H1 (cell line): ENCODE measurements around the gene ZNF302.

Experiments used
- BRCA1 ChIP-seq: IDR thresholded peaks from 2 replicates; pipeline ENCODE4 v1.6.1; 2012; ENCODE audit warnings: low read depth, low read length, improper control_type of control experiment
- CREB1 ChIP-seq: IDR thresholded peaks from 2 replicates; pipeline ENCODE4 v1.6.1; 2012; ENCODE audit warnings: inconsistent platforms
- EGR1 ChIP-seq: IDR thresholded peaks from 2 replicates; pipeline ENCODE4 v1.6.1; 2011; ENCODE audit warnings: low read depth, low read length, borderline replicate concordance
- GABPA ChIP-seq: IDR thresholded peaks from 2 replicates; pipeline ENCODE4 v1.6.1; 2011; ENCODE audit warnings: mild to moderate bottlenecking, low read length, moderate library complexity, borderline replicate concordance; ENCODE audit not compliant: insufficient read depth
- HDAC6 ChIP-seq: IDR thresholded peaks from one replicate; pipeline ENCODE4 v1.7.1; 2012; ENCODE audit warnings: low read depth, mild to moderate bottlenecking, inconsistent platforms, low read length, moderate library complexity
- JUND ChIP-seq: IDR thresholded peaks from 2 replicates; pipeline ENCODE4 v1.6.1; 2011; ENCODE audit warnings: mild to moderate bottlenecking, improper control_type of control experiment, low read length
- KDM1A ChIP-seq: fragments of 200-600, 300-600 bp; sonication (generic); IDR thresholded peaks from 2 replicates; pipeline ENCODE4 v1.7.1; 2016; ENCODE audit warnings: mild to moderate bottlenecking, low read length, borderline replicate concordance
- MAFK ChIP-seq: IDR thresholded peaks from 2 replicates; pipeline ENCODE4 v1.6.1; 2012; ENCODE audit warnings: low read depth, mild to moderate bottlenecking, improper control_type of control experiment, low read length
- POLR2A ChIP-seq, 2 experiments: IDR thresholded peaks; 1 replicate in 1 of 2; 2 replicates in 1 of 2; pipeline ENCODE4 v1.6.1; 2011; ENCODE audit warnings: low read depth in 2 of 2, low read length in 2 of 2, mild to moderate bottlenecking in 2 of 2; ENCODE audit errors: control extremely low read depth in 1 of 2
- POLR2AphosphoS5 ChIP-seq: IDR thresholded peaks from 2 replicates; pipeline ENCODE4 v1.6.1; 2011; ENCODE audit warnings: low read depth, low read length
- TEAD4 ChIP-seq: IDR thresholded peaks from 2 replicates; pipeline ENCODE4 v1.6.1; 2012; ENCODE audit warnings: low read depth, low read length, inconsistent platforms, mixed read lengths
- YY1 ChIP-seq: IDR thresholded peaks from 2 replicates; pipeline ENCODE4 v1.6.1; 2011; ENCODE audit warnings: low read depth, mild to moderate bottlenecking, low read length
- TF ChIP-seq, protein P1 (sequence below), 3 experiments: IDR thresholded peaks; 1 replicate in 2 of 3; 2 replicates in 1 of 3; pipeline versions ENCODE4 v1.5.1 to v1.6.1; 2011; ENCODE audit warnings: low read length in 3 of 3, mild to moderate bottlenecking in 3 of 3, inconsistent platforms in 2 of 3, low read depth in 1 of 3, moderate library complexity in 1 of 3; ENCODE audit not compliant: insufficient read depth in 1 of 3; ENCODE audit errors: control extremely low read depth in 1 of 3

DNA sequence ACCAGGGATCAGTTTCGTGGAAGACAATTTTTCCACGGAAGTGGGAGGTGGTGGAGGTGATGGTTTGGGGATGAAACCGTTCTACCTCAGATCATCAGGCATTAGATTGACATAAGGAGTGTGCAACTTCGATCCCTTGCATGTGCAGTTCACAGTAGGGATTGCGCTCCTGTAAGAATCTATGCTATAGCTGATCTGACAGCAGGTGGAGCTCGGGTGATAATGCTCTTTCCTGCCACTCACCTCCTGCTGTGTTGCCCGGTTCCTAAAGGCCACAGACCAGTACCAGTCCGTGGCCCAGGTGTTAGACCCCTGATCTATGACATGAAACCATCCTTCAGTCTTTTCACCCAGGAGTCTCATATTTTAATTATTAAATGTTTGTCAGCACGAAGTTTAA, 4.0 kb downstream of the ZNF302 start:
- no peak for TF ChIP-seq POLR2A (IDR thresholded peaks at IDR 0.05; ENCODE audit: control extremely low read depth in 1 of 2, low read depth in 2 of 2, low read length in 2 of 2)
- no peak for TF ChIP-seq POLR2AphosphoS5
- TF ChIP-seq KDM1A = no peak
- TF ChIP-seq JUND = no peak
- no peak for TF ChIP-seq GABPA
- no peak for TF ChIP-seq EGR1
- no peak for TF ChIP-seq TEAD4
- no peak for TF ChIP-seq YY1
- TF ChIP-seq, protein P1, sequence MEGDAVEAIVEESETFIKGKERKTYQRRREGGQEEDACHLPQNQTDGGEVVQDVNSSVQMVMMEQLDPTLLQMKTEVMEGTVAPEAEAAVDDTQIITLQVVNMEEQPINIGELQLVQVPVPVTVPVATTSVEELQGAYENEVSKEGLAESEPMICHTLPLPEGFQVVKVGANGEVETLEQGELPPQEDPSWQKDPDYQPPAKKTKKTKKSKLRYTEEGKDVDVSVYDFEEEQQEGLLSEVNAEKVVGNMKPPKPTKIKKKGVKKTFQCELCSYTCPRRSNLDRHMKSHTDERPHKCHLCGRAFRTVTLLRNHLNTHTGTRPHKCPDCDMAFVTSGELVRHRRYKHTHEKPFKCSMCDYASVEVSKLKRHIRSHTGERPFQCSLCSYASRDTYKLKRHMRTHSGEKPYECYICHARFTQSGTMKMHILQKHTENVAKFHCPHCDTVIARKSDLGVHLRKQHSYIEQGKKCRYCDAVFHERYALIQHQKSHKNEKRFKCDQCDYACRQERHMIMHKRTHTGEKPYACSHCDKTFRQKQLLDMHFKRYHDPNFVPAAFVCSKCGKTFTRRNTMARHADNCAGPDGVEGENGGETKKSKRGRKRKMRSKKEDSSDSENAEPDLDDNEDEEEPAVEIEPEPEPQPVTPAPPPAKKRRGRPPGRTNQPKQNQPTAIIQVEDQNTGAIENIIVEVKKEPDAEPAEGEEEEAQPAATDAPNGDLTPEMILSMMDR (IDR thresholded peaks at IDR 0.05; ENCODE audit: control extremely low read depth in 1 of 3, insufficient read depth in 1 of 3, low read depth in 1 of 3, low read length in 3 of 3) = no peak
- TF ChIP-seq HDAC6 = no peak
- TF ChIP-seq BRCA1 = no peak
- no peak for TF ChIP-seq CREB1
- TF ChIP-seq MAFK = no peak
